GM23338 (cell line): ENCODE measurements around the gene PLPP2.

ENCODE experiments used
- CREB1 ChIP-seq: fragments of 250-450 bp; sonication (Bioruptor Pico); IDR thresholded peaks from 2 replicates; pipeline ENCODE4 v1.5.0; 2020; ENCODE audit warnings: low read depth, mild to moderate bottlenecking, moderate library complexity
- CTCF ChIP-seq, 2 experiments: fragments of 200-600 bp in 1 of 2; sonication (generic) in 1 of 2; conservative IDR thresholded peaks; 2 replicates each; pipeline versions ENCODE4 v1.5.1 to v1.6.1; 2016 to 2017; ENCODE audit warnings: antibody characterized with exemption in 2 of 2, low read depth in 2 of 2, mild to moderate bottlenecking in 2 of 2, moderate library complexity in 1 of 2
- ETS1 ChIP-seq: IDR thresholded peaks from 2 replicates; pipeline ENCODE4 v1.6.1; 2016; ENCODE audit warnings: antibody characterized with exemption
- EZH2 ChIP-seq: fragments of 200-600 bp; sonication (generic); IDR thresholded peaks from one replicate; pipeline ENCODE4 v1.8.0; 2017; ENCODE audit warnings: antibody characterized with exemption, mild to moderate bottlenecking, low read depth; ENCODE audit not compliant: unreplicated experiment
- EZH2phosphoT487 ChIP-seq: fragments of 200-600 bp; sonication (generic); IDR thresholded peaks from one replicate; pipeline ENCODE4 v1.8.1; 2018; ENCODE audit warnings: antibody characterized with exemption; ENCODE audit not compliant: unreplicated experiment
- JUNB ChIP-seq: IDR thresholded peaks from one replicate; pipeline ENCODE4 v1.6.1; 2016; ENCODE audit warnings: antibody characterized with exemption; ENCODE audit not compliant: unreplicated experiment
- NANOG ChIP-seq: IDR thresholded peaks from 2 replicates; pipeline ENCODE4 v1.6.1; 2016; ENCODE audit warnings: antibody characterized with exemption, borderline replicate concordance
- POLR2AphosphoS5 ChIP-seq: IDR thresholded peaks from 2 replicates; pipeline ENCODE4 v1.6.1; 2016; ENCODE audit warnings: antibody characterized with exemption, low read depth
- STAT1 ChIP-seq: IDR thresholded peaks from one replicate; pipeline ENCODE4 v1.6.1; 2016; ENCODE audit warnings: antibody characterized with exemption; ENCODE audit not compliant: unreplicated experiment
- ZNF114 ChIP-seq: fragments of 250-450 bp; sonication (Bioruptor Pico); IDR thresholded peaks from 2 replicates; pipeline ENCODE4 v1.5.0; 2020; ENCODE audit warnings: mild to moderate bottlenecking, moderate library complexity
- ZNF331 ChIP-seq: fragments of 250-450 bp; sonication (Bioruptor Pico); IDR thresholded peaks from 2 replicates; pipeline ENCODE4 v1.5.0; 2020; ENCODE audit warnings: low read depth, mild to moderate bottlenecking, moderate library complexity
- ZNF462 ChIP-seq: fragments of 250-450 bp; sonication (Bioruptor Pico); IDR thresholded peaks from 2 replicates; pipeline ENCODE4 v1.5.0; 2020; ENCODE audit warnings: mild to moderate bottlenecking, moderate library complexity
- TF ChIP-seq, protein P1 (sequence below): IDR thresholded peaks from one replicate; pipeline ENCODE4 v1.6.1; 2018; ENCODE audit warnings: antibody characterized with exemption; ENCODE audit not compliant: unreplicated experiment

- no peak for TF ChIP-seq CTCF (conservative IDR thresholded peaks at IDR 0.05; ENCODE audit: low read depth in 2 of 2)
- TF ChIP-seq EZH2phosphoT487, result no peak
- no peak for TF ChIP-seq EZH2
- no peak for TF ChIP-seq STAT1
- TF ChIP-seq, protein P1, sequence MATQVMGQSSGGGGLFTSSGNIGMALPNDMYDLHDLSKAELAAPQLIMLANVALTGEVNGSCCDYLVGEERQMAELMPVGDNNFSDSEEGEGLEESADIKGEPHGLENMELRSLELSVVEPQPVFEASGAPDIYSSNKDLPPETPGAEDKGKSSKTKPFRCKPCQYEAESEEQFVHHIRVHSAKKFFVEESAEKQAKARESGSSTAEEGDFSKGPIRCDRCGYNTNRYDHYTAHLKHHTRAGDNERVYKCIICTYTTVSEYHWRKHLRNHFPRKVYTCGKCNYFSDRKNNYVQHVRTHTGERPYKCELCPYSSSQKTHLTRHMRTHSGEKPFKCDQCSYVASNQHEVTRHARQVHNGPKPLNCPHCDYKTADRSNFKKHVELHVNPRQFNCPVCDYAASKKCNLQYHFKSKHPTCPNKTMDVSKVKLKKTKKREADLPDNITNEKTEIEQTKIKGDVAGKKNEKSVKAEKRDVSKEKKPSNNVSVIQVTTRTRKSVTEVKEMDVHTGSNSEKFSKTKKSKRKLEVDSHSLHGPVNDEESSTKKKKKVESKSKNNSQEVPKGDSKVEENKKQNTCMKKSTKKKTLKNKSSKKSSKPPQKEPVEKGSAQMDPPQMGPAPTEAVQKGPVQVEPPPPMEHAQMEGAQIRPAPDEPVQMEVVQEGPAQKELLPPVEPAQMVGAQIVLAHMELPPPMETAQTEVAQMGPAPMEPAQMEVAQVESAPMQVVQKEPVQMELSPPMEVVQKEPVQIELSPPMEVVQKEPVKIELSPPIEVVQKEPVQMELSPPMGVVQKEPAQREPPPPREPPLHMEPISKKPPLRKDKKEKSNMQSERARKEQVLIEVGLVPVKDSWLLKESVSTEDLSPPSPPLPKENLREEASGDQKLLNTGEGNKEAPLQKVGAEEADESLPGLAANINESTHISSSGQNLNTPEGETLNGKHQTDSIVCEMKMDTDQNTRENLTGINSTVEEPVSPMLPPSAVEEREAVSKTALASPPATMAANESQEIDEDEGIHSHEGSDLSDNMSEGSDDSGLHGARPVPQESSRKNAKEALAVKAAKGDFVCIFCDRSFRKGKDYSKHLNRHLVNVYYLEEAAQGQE, result no peak
- TF ChIP-seq CREB1, result no peak
- TF ChIP-seq POLR2AphosphoS5, result no peak
- no peak for TF ChIP-seq ZNF331 (CRISPR knock-in tag)
- TF ChIP-seq JUNB, result no peak
- no peak for TF ChIP-seq ZNF114 (CRISPR knock-in tag)
- TF ChIP-seq ETS1, result no peak
- no peak for TF ChIP-seq ZNF462 (CRISPR knock-in tag)
- TF ChIP-seq NANOG, result no peak
These were observed 47.2 kb upstream of the PLPP2 start for GRCh38 chr19:338421-338820.
